ENCODE measurements around the gene PSORS1C1.

GRCh38 chr6:31165986-31166385 is 51.4 kb downstream of the PSORS1C1 start:
- TF ChIP-seq, protein P1, sequence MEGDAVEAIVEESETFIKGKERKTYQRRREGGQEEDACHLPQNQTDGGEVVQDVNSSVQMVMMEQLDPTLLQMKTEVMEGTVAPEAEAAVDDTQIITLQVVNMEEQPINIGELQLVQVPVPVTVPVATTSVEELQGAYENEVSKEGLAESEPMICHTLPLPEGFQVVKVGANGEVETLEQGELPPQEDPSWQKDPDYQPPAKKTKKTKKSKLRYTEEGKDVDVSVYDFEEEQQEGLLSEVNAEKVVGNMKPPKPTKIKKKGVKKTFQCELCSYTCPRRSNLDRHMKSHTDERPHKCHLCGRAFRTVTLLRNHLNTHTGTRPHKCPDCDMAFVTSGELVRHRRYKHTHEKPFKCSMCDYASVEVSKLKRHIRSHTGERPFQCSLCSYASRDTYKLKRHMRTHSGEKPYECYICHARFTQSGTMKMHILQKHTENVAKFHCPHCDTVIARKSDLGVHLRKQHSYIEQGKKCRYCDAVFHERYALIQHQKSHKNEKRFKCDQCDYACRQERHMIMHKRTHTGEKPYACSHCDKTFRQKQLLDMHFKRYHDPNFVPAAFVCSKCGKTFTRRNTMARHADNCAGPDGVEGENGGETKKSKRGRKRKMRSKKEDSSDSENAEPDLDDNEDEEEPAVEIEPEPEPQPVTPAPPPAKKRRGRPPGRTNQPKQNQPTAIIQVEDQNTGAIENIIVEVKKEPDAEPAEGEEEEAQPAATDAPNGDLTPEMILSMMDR (IDR thresholded peaks at IDR 0.05) = no peak
- TF ChIP-seq POLR2AphosphoS5 (IDR thresholded peaks at IDR 0.05) (no peak), POLR2A (IDR thresholded peaks at IDR 0.05) (no peak), EP300 (IDR thresholded peaks at IDR 0.05) (no peak)
